Measurements from ENCODE around the gene BANP. TPM values are rescaled to one million over a fixed set of nuclear protein-coding genes. Genes with fewer than 3 reads are reported as not detected.

BANP gene
- total and polyA plus RNA-seq, 2 of the 8 experiments (the other 6 are each of a cell fraction or from before 2014, with no cell fraction given) = 25.8 to 39.8 TPM

GRCh38 chr16:88073201-88073721 lies 122.0 kb downstream of the BANP start (continued):
- no peak for TF ChIP-seq SIX5 (IDR thresholded peaks at IDR 0.05; ENCODE audit: low read depth, low read length)
- no peak for TF ChIP-seq RAD21 (IDR thresholded peaks at IDR 0.05 in 1 of 2, conservative IDR thresholded peaks at IDR 0.05 in 1 of 2; ENCODE audit: low read depth in 2 of 2, low read length in 2 of 2)
